SK-N-SH (cell line): ENCODE results near the gene PXYLP1. TPM values are rescaled to one million over a fixed set of nuclear protein-coding genes. Genes with fewer than 3 reads are reported as not detected.
A peak's percentile ranks its signal among the peaks of the same experiment; 100 is the strongest.

Experiments used
- CTCF ChIA-PET: fragments of 300-600, 350-600 bp; formaldehyde crosslinking; extraction: SDS; loops from one replicate; lab custom pipeline; 2021; lab: Yijun Ruan, JAX
- POLR2A ChIA-PET: fragments of 350-600 bp; sonication (Branson Sonifier 250); formaldehyde crosslinking; extraction: SDS; loops from one replicate; lab custom pipeline; 2020; ENCODE audit warnings: antibody characterized with exemption, inconsistent platforms; lab: Yijun Ruan, JAX
- DNase-seq: peaks from one replicate; pipeline ENCODE4 v3.0.0; 2012
- H2AFZ ChIP-seq: fragments of 200-600 bp; sonication (generic); 2 replicates; pipeline ENCODE4 v1.8.1; 2016; ENCODE audit warnings: antibody characterized with exemption, mild to moderate bottlenecking, low read depth
- H3F3A ChIP-seq: fragments of 200-600 bp; sonication (generic); replicated peaks from 2 replicates; pipeline ENCODE3; 2016; ENCODE audit warnings: antibody characterized with exemption, mild to moderate bottlenecking; ENCODE audit not compliant: insufficient read depth
- H3K27ac ChIP-seq, 2 experiments: fragments of 200-500 bp in 1 of 2; fragments of 200-600 bp in 1 of 2; sonication (Bioruptor generic) in 1 of 2; sonication (generic), shearing (Covaris generic) in 1 of 2; 2 replicates each; pipeline versions ENCODE4 v1.5.1 to v1.6.1; 2014 to 2016; ENCODE audit warnings: low read depth in 2 of 2, inconsistent platforms in 1 of 2, low read length in 1 of 2, mild to moderate bottlenecking in 1 of 2, mixed read lengths in 1 of 2
- H3K27me3 ChIP-seq: fragments of 200-600 bp; sonication (generic), shearing (Covaris generic); 2 replicates; pipeline ENCODE4 v1.6.1; 2016; ENCODE audit warnings: mixed run types; ENCODE audit not compliant: insufficient read depth
- H3K36me3 ChIP-seq, 2 experiments: fragments of 200-500 bp in 1 of 2; fragments of 200-600 bp in 1 of 2; sonication (Bioruptor generic) in 1 of 2; sonication (generic) in 1 of 2; replicated peaks in 1 of 2; 2 replicates each; pipeline versions ENCODE3 to v1.5.1; 2014 to 2016; ENCODE audit warnings: low read length in 1 of 2, mild to moderate bottlenecking in 1 of 2; ENCODE audit not compliant: insufficient read depth in 2 of 2, control insufficient read depth in 1 of 2
- H3K4me1 ChIP-seq, 2 experiments: fragments of 200-500 bp in 1 of 2; fragments of 200-600 bp in 1 of 2; sonication (Bioruptor generic) in 1 of 2; sonication (generic), shearing (Covaris generic) in 1 of 2; 2 replicates each; pipeline versions ENCODE4 v1.5.1 to v1.6.1; 2014 to 2016; ENCODE audit warnings: low read depth in 1 of 2, low read length in 1 of 2, mixed run types in 1 of 2; ENCODE audit not compliant: insufficient read depth in 2 of 2, control insufficient read depth in 1 of 2
- H3K4me2 ChIP-seq: fragments of 200-600 bp; sonication (generic), shearing (Covaris generic); 2 replicates; pipeline ENCODE4 v1.6.1; 2017; ENCODE audit warnings: mixed run types
- H3K4me3 ChIP-seq, 2 experiments: fragments of 200-500 bp in 1 of 2; fragments of 200-600 bp in 1 of 2; sonication (Bioruptor generic) in 1 of 2; sonication (generic), shearing (Covaris generic) in 1 of 2; 2 replicates each; pipeline versions ENCODE4 v1.5.1 to v1.8.1; 2014 to 2016; ENCODE audit warnings: low read depth in 2 of 2, inconsistent platforms in 1 of 2, low read length in 1 of 2, mild to moderate bottlenecking in 1 of 2, mixed read lengths in 1 of 2, moderate library complexity in 1 of 2
- H3K79me2 ChIP-seq: fragments of 200-600 bp; sonication (generic); 2 replicates; pipeline ENCODE4 v1.8.1; 2017; ENCODE audit warnings: mild to moderate bottlenecking; ENCODE audit not compliant: insufficient read depth
- H3K9ac ChIP-seq: fragments of 200-600 bp; sonication (generic); 2 replicates; pipeline ENCODE4 v1.6.1; 2017; ENCODE audit warnings: mixed run types
- H3K9me2 ChIP-seq: fragments of 200-600 bp; sonication (generic); 2 replicates; pipeline ENCODE4 v1.6.1; 2017; ENCODE audit warnings: mixed run types
- H3K9me3 ChIP-seq: fragments of 200-600 bp; sonication (generic); 2 replicates; pipeline ENCODE4 v1.6.1; 2017; ENCODE audit warnings: mixed run types, mild to moderate bottlenecking, moderate library complexity
- H4K20me1 ChIP-seq: fragments of 200-600 bp; sonication (generic); 2 replicates; pipeline ENCODE4 v1.6.1; 2017; ENCODE audit warnings: mild to moderate bottlenecking, mixed run types; ENCODE audit not compliant: insufficient read depth
- CHD2 ChIP-seq: fragments of 150-350 bp; IDR thresholded peaks from 2 replicates; pipeline ENCODE4 v1.6.1; 2018; ENCODE audit warnings: low read length; ENCODE audit not compliant: partially characterized antibody
- ELF1 ChIP-seq: IDR thresholded peaks from 2 replicates; pipeline ENCODE4 v1.4.0; 2012
- EP300 ChIP-seq, 2 experiments: IDR thresholded peaks; 2 replicates each; pipeline versions ENCODE4 v1.4.0 to v1.6.1; 2012; ENCODE audit warnings: borderline replicate concordance in 1 of 2, low read depth in 1 of 2, low read length in 1 of 2
- FOXJ3 ChIP-seq: sonication (generic); formaldehyde crosslinking; IDR thresholded peaks from 2 replicates; pipeline ENCODE4 v1.5.1; 2020; ENCODE audit warnings: mild to moderate bottlenecking, missing genetic modification reagents
- GABPA ChIP-seq: IDR thresholded peaks from 2 replicates; pipeline ENCODE4 v1.4.0; 2012; ENCODE audit warnings: low read depth, mild to moderate bottlenecking
- MAX ChIP-seq: IDR thresholded peaks from 2 replicates; pipeline ENCODE4 v1.4.0; 2012; ENCODE audit warnings: low read depth
- MXI1 ChIP-seq: IDR thresholded peaks from 2 replicates; pipeline ENCODE4 v1.6.1; 2012; ENCODE audit warnings: mild to moderate bottlenecking, low read depth, low read length, improper control_type of control experiment
- NFIC ChIP-seq: IDR thresholded peaks from 2 replicates; pipeline ENCODE4 v1.4.0; 2012; ENCODE audit warnings: borderline replicate concordance
- POLR2AphosphoS5 ChIP-seq: IDR thresholded peaks from 2 replicates; pipeline ENCODE4 v1.6.1; 2012; ENCODE audit warnings: low read depth, low read length
- RAD21 ChIP-seq: IDR thresholded peaks from 2 replicates; pipeline ENCODE4 v1.6.1; 2012; ENCODE audit warnings: mild to moderate bottlenecking, low read length
- RFX5 ChIP-seq: IDR thresholded peaks from 2 replicates; pipeline ENCODE4 v1.6.1; 2012; ENCODE audit warnings: mild to moderate bottlenecking, improper control_type of control experiment, low read length
- RXRA ChIP-seq: IDR thresholded peaks from 2 replicates; pipeline ENCODE4 v1.4.0; 2012; ENCODE audit warnings: low read depth, mild to moderate bottlenecking, borderline replicate concordance
- SIN3A ChIP-seq: IDR thresholded peaks from 2 replicates; pipeline ENCODE4 v1.6.1; 2012; ENCODE audit warnings: low read depth, mild to moderate bottlenecking, low read length, moderate library complexity, borderline replicate concordance
- SMC3 ChIP-seq: IDR thresholded peaks from 2 replicates; pipeline ENCODE4 v1.6.1; 2012; ENCODE audit warnings: low read depth, low read length, improper control_type of control experiment
- TAF1 ChIP-seq: IDR thresholded peaks from 2 replicates; pipeline ENCODE4 v1.6.1; 2012; ENCODE audit warnings: low read depth, mild to moderate bottlenecking, low read length, moderate library complexity, borderline replicate concordance
- TCF12 ChIP-seq: IDR thresholded peaks from 2 replicates; pipeline ENCODE4 v1.4.0; 2012
- USF1 ChIP-seq: IDR thresholded peaks from 2 replicates; pipeline ENCODE4 v1.4.0; 2012; ENCODE audit warnings: low read depth, borderline replicate concordance
- YY1 ChIP-seq: IDR thresholded peaks from 2 replicates; pipeline ENCODE4 v1.4.0; 2012; ENCODE audit warnings: low read depth, mild to moderate bottlenecking
- ZBTB33 ChIP-seq: IDR thresholded peaks from 2 replicates; pipeline ENCODE4 v1.4.0; 2012; ENCODE audit warnings: low read depth, borderline replicate concordance
- WGBS: methylation state at CpG from one replicate; pipeline ENCODE4 v1.1.6; 2017; ENCODE audit warnings: low lambda C conversion rate; 5-methylcytosine and 5-hydroxymethylcytosine counted together
- polyA plus RNA-seq, 3 experiments: library from polyadenylated mRNA; depleted of rRNA; stranded (reverse); fragments of >200 nt; gene quantifications; 2 replicates each; pipeline ENCODE4 v1.2.3, GENCODE V29; 2012
- TF ChIP-seq, protein P1 (sequence below): IDR thresholded peaks from 2 replicates; pipeline ENCODE4 v1.6.1; 2012; ENCODE audit warnings: mild to moderate bottlenecking, low read depth, low read length, moderate library complexity
- TF ChIP-seq, protein P2 (sequence below): fragments of 200-600 bp; sonication (generic); IDR thresholded peaks from 2 replicates; pipeline ENCODE4 v1.6.1; 2017; ENCODE audit warnings: antibody characterized with exemption, mild to moderate bottlenecking, moderate library complexity

The PXYLP1 gene
- polyA plus RNA-seq, 1 of the 3 experiments (the other 2 are of a cell fraction), result 8.6 TPM

DNA sequence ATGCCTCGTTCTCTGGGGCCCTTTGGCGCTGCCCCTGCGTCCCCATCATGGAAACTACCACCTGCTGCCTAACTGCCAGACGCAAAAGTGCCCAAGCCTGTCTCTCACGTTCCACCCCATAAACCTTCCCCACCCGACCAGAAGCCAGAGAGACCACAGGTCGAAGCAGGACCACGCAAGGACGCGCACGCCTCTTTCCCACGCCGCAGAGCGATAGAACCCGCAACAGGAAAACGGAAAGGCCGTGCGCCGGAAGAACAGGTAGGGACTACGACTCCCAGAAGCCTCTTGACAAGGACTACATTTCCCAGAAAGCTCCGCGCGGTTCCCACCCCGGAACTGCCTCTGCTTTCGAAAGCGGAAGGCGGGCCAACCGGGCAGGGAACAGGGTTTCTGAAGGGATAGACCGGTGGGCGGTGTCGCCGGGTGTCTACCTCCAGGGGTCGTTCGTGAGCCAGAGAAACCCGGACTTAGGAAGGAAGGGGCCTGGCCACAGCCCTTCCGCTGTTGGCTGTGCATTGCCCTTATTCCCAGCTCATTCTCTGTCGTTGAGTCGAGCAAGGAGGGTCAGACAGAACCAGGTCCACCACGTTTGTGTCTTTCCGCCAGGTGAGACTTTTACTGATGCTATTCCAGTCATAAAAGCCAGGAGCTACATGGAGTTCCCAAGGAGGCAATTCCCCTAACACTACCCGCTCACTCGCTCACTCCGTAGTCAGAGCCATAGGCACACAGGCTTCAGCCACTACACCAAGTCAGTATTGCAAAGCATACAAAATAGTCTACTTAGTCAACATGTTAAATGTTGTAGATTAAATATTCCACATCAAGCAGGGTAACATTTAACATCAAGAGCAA, 80.1 kb downstream of the PXYLP1 start:
- Histone ChIP-seq H3K79me2 (no peaks in the 10 kb centered on the region), H3K36me3 (no peaks in the 10 kb centered on the region), H4K20me1 (no peaks in the 10 kb centered on the region), H3K4me3 (peak overlapping the region; percentile 73 to 77), H3K4me1 (peaks cover 0 to 15% of the 10 kb centered on the region in 2 experiments; a peak in 2 of 4 replicates), H2AFZ (peak overlapping the region; percentile 92), H3K4me2 (peak overlapping the region; percentile 86), H3K27ac (peak overlapping the region; percentile 44 to 82; a peak in 3 of 4 replicates), H3F3A (no peaks in the 10 kb centered on the region), H3K9me2 (no peaks in the 10 kb centered on the region), H3K9me3 (no peaks in the 10 kb centered on the region), H3K27me3 (no peaks in the 10 kb centered on the region), H3K9ac (peak overlapping the region; percentile 68)
- POLR2A ChIA-PET, result interaction anchor here (0.7 to 1.6 kb wide), 10 partner anchors 10 to 249 kb away, joined by 3 to 8 read pairs (median 4); partner anchors contain the start of gene RASA2
- WGBS, result 5% methylated on average over 43 of the region's 43 CpGs
- peak; percentile 42; the same call in 1 of the 2 replicates for TF ChIP-seq YY1
- TF ChIP-seq, protein P1, sequence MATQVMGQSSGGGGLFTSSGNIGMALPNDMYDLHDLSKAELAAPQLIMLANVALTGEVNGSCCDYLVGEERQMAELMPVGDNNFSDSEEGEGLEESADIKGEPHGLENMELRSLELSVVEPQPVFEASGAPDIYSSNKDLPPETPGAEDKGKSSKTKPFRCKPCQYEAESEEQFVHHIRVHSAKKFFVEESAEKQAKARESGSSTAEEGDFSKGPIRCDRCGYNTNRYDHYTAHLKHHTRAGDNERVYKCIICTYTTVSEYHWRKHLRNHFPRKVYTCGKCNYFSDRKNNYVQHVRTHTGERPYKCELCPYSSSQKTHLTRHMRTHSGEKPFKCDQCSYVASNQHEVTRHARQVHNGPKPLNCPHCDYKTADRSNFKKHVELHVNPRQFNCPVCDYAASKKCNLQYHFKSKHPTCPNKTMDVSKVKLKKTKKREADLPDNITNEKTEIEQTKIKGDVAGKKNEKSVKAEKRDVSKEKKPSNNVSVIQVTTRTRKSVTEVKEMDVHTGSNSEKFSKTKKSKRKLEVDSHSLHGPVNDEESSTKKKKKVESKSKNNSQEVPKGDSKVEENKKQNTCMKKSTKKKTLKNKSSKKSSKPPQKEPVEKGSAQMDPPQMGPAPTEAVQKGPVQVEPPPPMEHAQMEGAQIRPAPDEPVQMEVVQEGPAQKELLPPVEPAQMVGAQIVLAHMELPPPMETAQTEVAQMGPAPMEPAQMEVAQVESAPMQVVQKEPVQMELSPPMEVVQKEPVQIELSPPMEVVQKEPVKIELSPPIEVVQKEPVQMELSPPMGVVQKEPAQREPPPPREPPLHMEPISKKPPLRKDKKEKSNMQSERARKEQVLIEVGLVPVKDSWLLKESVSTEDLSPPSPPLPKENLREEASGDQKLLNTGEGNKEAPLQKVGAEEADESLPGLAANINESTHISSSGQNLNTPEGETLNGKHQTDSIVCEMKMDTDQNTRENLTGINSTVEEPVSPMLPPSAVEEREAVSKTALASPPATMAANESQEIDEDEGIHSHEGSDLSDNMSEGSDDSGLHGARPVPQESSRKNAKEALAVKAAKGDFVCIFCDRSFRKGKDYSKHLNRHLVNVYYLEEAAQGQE, result no peak
- TF ChIP-seq RXRA, result no peak
- peak; percentile 70 for TF ChIP-seq TAF1
- no peak for TF ChIP-seq FOXJ3 (CRISPR knock-in tag)
- 0 out of 2 replicates have a peak, but pooled peaks have one; percentile 5 for TF ChIP-seq TCF12
- TF ChIP-seq, protein P2, sequence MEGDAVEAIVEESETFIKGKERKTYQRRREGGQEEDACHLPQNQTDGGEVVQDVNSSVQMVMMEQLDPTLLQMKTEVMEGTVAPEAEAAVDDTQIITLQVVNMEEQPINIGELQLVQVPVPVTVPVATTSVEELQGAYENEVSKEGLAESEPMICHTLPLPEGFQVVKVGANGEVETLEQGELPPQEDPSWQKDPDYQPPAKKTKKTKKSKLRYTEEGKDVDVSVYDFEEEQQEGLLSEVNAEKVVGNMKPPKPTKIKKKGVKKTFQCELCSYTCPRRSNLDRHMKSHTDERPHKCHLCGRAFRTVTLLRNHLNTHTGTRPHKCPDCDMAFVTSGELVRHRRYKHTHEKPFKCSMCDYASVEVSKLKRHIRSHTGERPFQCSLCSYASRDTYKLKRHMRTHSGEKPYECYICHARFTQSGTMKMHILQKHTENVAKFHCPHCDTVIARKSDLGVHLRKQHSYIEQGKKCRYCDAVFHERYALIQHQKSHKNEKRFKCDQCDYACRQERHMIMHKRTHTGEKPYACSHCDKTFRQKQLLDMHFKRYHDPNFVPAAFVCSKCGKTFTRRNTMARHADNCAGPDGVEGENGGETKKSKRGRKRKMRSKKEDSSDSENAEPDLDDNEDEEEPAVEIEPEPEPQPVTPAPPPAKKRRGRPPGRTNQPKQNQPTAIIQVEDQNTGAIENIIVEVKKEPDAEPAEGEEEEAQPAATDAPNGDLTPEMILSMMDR, result peak; percentile 76
- peak; percentile 96 for TF ChIP-seq MAX
- TF ChIP-seq RAD21, result peak; percentile 83
- no peak; the same call in 1 of the 2 replicates for TF ChIP-seq SIN3A
- TF ChIP-seq POLR2AphosphoS5, result peak; percentile 87
- TF ChIP-seq NFIC, result no peak
- TF ChIP-seq ZBTB33, result no peak
- peak; percentile 97 for TF ChIP-seq GABPA
- TF ChIP-seq EP300 (IDR thresholded peaks at IDR 0.05; ENCODE audit: borderline replicate concordance in 1 of 2, low read depth in 1 of 2, low read length in 1 of 2), result 0 out of 4 replicates have a peak, but pooled peaks of 1 of the 2 experiments have one; percentile 26
- no peak for TF ChIP-seq USF1
- no peak for TF ChIP-seq RFX5
- peak; percentile 91 for TF ChIP-seq MXI1
- peak; percentile 96 for TF ChIP-seq CHD2
- TF ChIP-seq SMC3, result peak; percentile 92
- TF ChIP-seq ELF1, result peak; percentile 98
- DNase-seq, result peak; percentile 91
- CTCF ChIA-PET, result interaction anchor here (0.6 to 3.1 kb wide), 44 partner anchors 9 to 563 kb away, joined by 3 to 40 read pairs (median 5); partner anchors contain the start of genes PXYLP1 and RNF7
